ENCODE data around the gene FLRT3. TPM values are rescaled to one million over a fixed set of nuclear protein-coding genes. Genes with fewer than 3 reads are reported as not detected.

Gene FLRT3
- 0.96 to 1.8 TPM (median 1.7 TPM) in 5 replicates for total RNA-seq (2022; extraction: Qiagen RNA extraction; ENCODE audit: low read depth)

GRCh38 chr20:14337400-14338171, at the start of gene FLRT3:
Gene FLRT3 (minus strand): TSS chr20:14337612. CDS start chr20:14327506, 10,106 bp downstream.

Measured in A549 treated with RU486 at 1 μM for 4 hours (cell line).